Measurements from ENCODE around the gene KCNK10.
A peak's percentile ranks its signal among the peaks of the same experiment; 100 is the strongest.

Gene KCNK10

GRCh38 chr14:88168498-88169165, 154.4 kb downstream of the KCNK10 start:
- Histone ChIP-seq H4K20me1 (ENCODE audit: insufficient read depth, low read length) (no peaks in the 10 kb centered on the region), H3K9me3 (ENCODE audit: low read length) (no peaks in the 10 kb centered on the region), H3K36me3 (ENCODE audit: insufficient read depth, low read length) (no peaks in the 10 kb centered on the region), H3K27me3 (ENCODE audit: insufficient read depth, low read length) (no peaks in the 10 kb centered on the region), H3K4me1 (ENCODE audit: insufficient read depth, low read length, severe bottlenecking) (no peaks in the 10 kb centered on the region), H3K9ac (ENCODE audit: low read length) (no peak overlapping the region), H3K27ac (ENCODE audit: low read depth, low read length, poor library complexity, severe bottlenecking) (no peak overlapping the region), H3K4me3 (ENCODE audit: low read depth, low read length, poor library complexity, severe bottlenecking) (no peak overlapping the region), H3K9me2 (ENCODE audit: low read depth, low read length) (no peaks in the 10 kb centered on the region), H2AFZ (ENCODE audit: low read length) (no peak overlapping the region), H3K79me2 (ENCODE audit: insufficient read depth, low read length) (no peaks in the 10 kb centered on the region), H3K4me2 (ENCODE audit: low read length) (no peak overlapping the region), H3F3A (ENCODE audit: insufficient read depth, low read length) (no peaks in the 10 kb centered on the region)
- TF ChIP-seq EZH2 (IDR thresholded peaks at IDR 0.05; ENCODE audit: borderline replicate concordance, low read length) (no peak), CTCF (IDR thresholded peaks at IDR 0.05; ENCODE audit: low read length) (peak; percentile 84)

GRCh38 chr14:88168025-88168424, 155.0 kb downstream of the KCNK10 start:
- Histone ChIP-seq H4K20me1 (ENCODE audit: insufficient read depth, low read length) (no peaks in the 10 kb centered on the region), H3K4me2 (ENCODE audit: low read length) (no peak overlapping the region), H3K79me2 (ENCODE audit: insufficient read depth, low read length) (no peaks in the 10 kb centered on the region), H2AFZ (ENCODE audit: low read length) (no peak overlapping the region), H3K9ac (ENCODE audit: low read length) (no peak overlapping the region), H3K36me3 (ENCODE audit: insufficient read depth, low read length) (no peaks in the 10 kb centered on the region), H3K27me3 (ENCODE audit: insufficient read depth, low read length) (no peaks in the 10 kb centered on the region), H3K4me3 (ENCODE audit: low read depth, low read length, poor library complexity, severe bottlenecking) (no peak overlapping the region), H3K9me2 (ENCODE audit: low read depth, low read length) (no peaks in the 10 kb centered on the region), H3F3A (ENCODE audit: insufficient read depth, low read length) (no peaks in the 10 kb centered on the region), H3K9me3 (ENCODE audit: low read length) (no peaks in the 10 kb centered on the region), H3K4me1 (ENCODE audit: insufficient read depth, low read length, severe bottlenecking) (no peaks in the 10 kb centered on the region), H3K27ac (ENCODE audit: low read depth, low read length, poor library complexity, severe bottlenecking) (no peak overlapping the region)
- TF ChIP-seq EZH2 (IDR thresholded peaks at IDR 0.05; ENCODE audit: borderline replicate concordance, low read length) (no peak), CTCF (IDR thresholded peaks at IDR 0.05; ENCODE audit: low read length) (no peak)

- Histone ChIP-seq H3K9ac (ENCODE audit: low read length) (no peak overlapping the region), H3K79me2 (ENCODE audit: insufficient read depth, low read length) (no peaks in the 10 kb centered on the region), H3K9me3 (ENCODE audit: low read length) (no peaks in the 10 kb centered on the region), H3K4me1 (ENCODE audit: insufficient read depth, low read length, severe bottlenecking) (no peaks in the 10 kb centered on the region), H3K27ac (ENCODE audit: low read depth, low read length, poor library complexity, severe bottlenecking) (no peak overlapping the region), H3K4me2 (ENCODE audit: low read length) (no peak overlapping the region), H4K20me1 (ENCODE audit: insufficient read depth, low read length) (no peaks in the 10 kb centered on the region), H3K9me2 (ENCODE audit: low read depth, low read length) (no peaks in the 10 kb centered on the region), H3K27me3 (ENCODE audit: insufficient read depth, low read length) (no peaks in the 10 kb centered on the region), H2AFZ (ENCODE audit: low read length) (no peak overlapping the region), H3K4me3 (ENCODE audit: low read depth, low read length, poor library complexity, severe bottlenecking) (no peak overlapping the region), H3F3A (ENCODE audit: insufficient read depth, low read length) (no peaks in the 10 kb centered on the region), H3K36me3 (ENCODE audit: insufficient read depth, low read length) (no peaks in the 10 kb centered on the region)
- TF ChIP-seq EZH2 (IDR thresholded peaks at IDR 0.05; ENCODE audit: borderline replicate concordance, low read length) (no peak), CTCF (IDR thresholded peaks at IDR 0.05; ENCODE audit: low read length) (no peak)
These were observed 156.5 kb downstream of the KCNK10 start for GRCh38 chr14:88166616-88167015.

Measured in OCI-LY1 (cell line).